HepG2 (cell line): Measurements from ENCODE around the gene SPATA25. TPM values are rescaled to one million over a fixed set of nuclear protein-coding genes. Genes with fewer than 3 reads are reported as not detected.

Experiments
- FIP1L1 ChIP-seq: fragments of 200-400 bp; formaldehyde crosslinking; IDR thresholded peaks from 2 replicates; pipeline ENCODE4 v1.6.1; 2018; ENCODE audit warnings: low read depth, mild to moderate bottlenecking, low read length, moderate library complexity, borderline replicate concordance; ENCODE audit not compliant: insufficient read depth
- GMEB2 ChIP-seq: IDR thresholded peaks from 2 replicates; pipeline ENCODE4 v1.6.1; 2016; ENCODE audit warnings: missing biosample characterization, missing genetic modification reagents, low read depth
- HIVEP1 ChIP-seq: sonication (generic); formaldehyde crosslinking; IDR thresholded peaks from 2 replicates; pipeline ENCODE4 v1.4.0; 2020; ENCODE audit warnings: mild to moderate bottlenecking, missing genetic modification reagents
- HNF4A ChIP-seq: sonication (generic); formaldehyde crosslinking; IDR thresholded peaks from 2 replicates; pipeline ENCODE4 v1.4.0; 2020; ENCODE audit warnings: missing genetic modification reagents
- JUN ChIP-seq: sonication (generic); formaldehyde crosslinking; IDR thresholded peaks from 2 replicates; pipeline ENCODE4 v1.4.0; 2020; ENCODE audit warnings: mild to moderate bottlenecking, missing genetic modification reagents
- LRRFIP1 ChIP-seq: sonication (generic); formaldehyde crosslinking; conservative IDR thresholded peaks from 2 replicates; pipeline ENCODE4 v1.4.0; 2020; ENCODE audit warnings: missing genetic modification reagents
- RCOR2 ChIP-seq: IDR thresholded peaks from 2 replicates; pipeline ENCODE4 v1.6.1; 2016; ENCODE audit warnings: missing biosample characterization, missing genetic modification reagents
- SIN3B ChIP-seq: fragments of 150-350 bp; IDR thresholded peaks from 2 replicates; pipeline ENCODE4 v1.6.1; 2014; ENCODE audit warnings: low read length
- ZBTB33 ChIP-seq: sonication (generic); formaldehyde crosslinking; IDR thresholded peaks from 2 replicates; pipeline ENCODE4 v1.4.0; 2020; ENCODE audit warnings: missing genetic modification reagents
- ZNF18 ChIP-seq: sonication (generic); formaldehyde crosslinking; IDR thresholded peaks from 2 replicates; pipeline ENCODE4 v1.8.0; 2022; ENCODE audit warnings: mild to moderate bottlenecking, missing genetic modification reagents; ENCODE audit not compliant: insufficient replicate concordance
- ZNF737 ChIP-seq: sonication (generic); formaldehyde crosslinking; IDR thresholded peaks from 2 replicates; pipeline ENCODE4 v1.5.0; 2020; ENCODE audit warnings: missing genetic modification reagents, mild to moderate bottlenecking, borderline replicate concordance
- polyA plus RNA-seq, 8 experiments: library from polyadenylated mRNA; depleted of rRNA in 3 of 8; stranded (reverse) in 7 of 8; unstranded in 1 of 8; fragments of >200 nt; fragmentation: Illumina TruSeq in 4 of 8; extraction: Trizol in 4 of 8; gene quantifications; 2 replicates each; pipeline versions ENCODE4 v1.2.1 to v1.2.3, GENCODE V29; 2011 to 2016; ENCODE audit warnings: low read depth in 4 of 8, missing spikeins in 1 of 8, mixed read lengths in 1 of 8; ENCODE audit not compliant: insufficient read depth in 1 of 8
- total RNA-seq, 5 experiments: library from RNA; depleted of rRNA; stranded (reverse); fragments of >200 nt; fragmentation: Illumina TruSeq; extraction: Trizol; gene quantifications; 2 replicates each; pipeline ENCODE4 v1.2.3, GENCODE V29; 2016; ENCODE audit warnings: low read depth in 1 of 5

The SPATA25 gene
- total and polyA plus RNA-seq, 2 of the 13 experiments (the other 11 are each of a cell fraction or from before 2014, with no cell fraction given): 4.8 to 7.6 TPM

DNA sequence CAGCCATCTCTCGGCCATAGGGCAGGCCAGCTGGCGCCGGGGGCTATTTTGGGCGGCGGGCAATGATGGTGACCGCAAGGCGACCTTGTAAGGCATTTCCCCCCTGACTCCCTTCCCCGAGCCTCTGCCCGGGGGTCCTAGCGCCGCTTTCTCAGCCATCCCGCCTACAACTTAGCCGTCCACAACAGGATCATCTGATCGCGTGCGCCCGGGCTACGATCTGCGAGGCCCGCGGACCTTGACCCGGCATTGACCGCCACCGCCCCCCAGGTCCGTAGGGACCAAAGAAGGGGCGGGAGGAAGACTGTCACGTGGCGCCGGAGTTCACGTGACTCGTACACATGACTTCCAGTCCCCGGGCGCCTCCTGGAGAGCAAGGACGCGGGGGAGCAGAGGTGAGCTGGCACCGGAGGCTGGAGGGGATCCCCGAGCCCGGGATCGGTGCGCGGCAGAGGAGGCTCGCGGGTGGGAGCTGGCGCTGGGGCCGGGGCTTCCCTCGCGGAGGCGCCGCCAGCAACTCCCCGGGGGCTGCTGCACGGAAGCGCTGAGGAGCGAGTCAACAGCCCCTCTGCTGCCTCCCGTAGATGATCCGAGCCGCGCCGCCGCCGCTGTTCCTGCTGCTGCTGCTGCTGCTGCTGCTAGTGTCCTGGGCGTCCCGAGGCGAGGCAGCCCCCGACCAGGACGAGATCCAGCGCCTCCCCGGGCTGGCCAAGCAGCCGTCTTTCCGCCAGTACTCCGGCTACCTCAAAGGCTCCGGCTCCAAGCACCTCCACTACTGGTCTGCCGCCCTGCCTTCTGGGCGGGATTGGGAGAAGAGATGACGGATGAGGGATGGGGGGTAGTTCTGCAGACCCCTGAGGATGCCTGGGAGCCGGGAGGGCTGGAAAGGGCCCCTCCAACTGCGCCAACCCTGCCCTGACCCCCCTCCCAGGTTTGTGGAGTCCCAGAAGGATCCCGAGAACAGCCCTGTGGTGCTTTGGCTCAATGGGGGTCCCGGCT lies 3.9 kb upstream of the SPATA25 start, which contains the start of the genes CTSA and NEURL2 (continued):
- TF ChIP-seq SIN3B: peak; percentile 100
- peak; percentile 58 for TF ChIP-seq GMEB2
- TF ChIP-seq HIVEP1: peak; percentile 99
- peak; percentile 93 for TF ChIP-seq ZBTB33 (CRISPR knock-in tag)
- TF ChIP-seq ZNF18 (CRISPR knock-in tag): peak; percentile 95
- TF ChIP-seq LRRFIP1 (CRISPR knock-in tag): peak; percentile 87; the same call in 1 of the 2 replicates
- no peak for TF ChIP-seq FIP1L1
- TF ChIP-seq JUN (CRISPR knock-in tag): peak; percentile 94
- peak; percentile 100 for TF ChIP-seq HNF4A (CRISPR knock-in tag)
- peak; percentile 89; the same call in 1 of the 2 replicates for TF ChIP-seq ZNF737 (CRISPR knock-in tag)
- peak; percentile 91 for TF ChIP-seq RCOR2 (CRISPR knock-in tag)
